Putamen (tissue), 1 donor: ENCODE data around the gene STK39.

Experiments
- DNase-seq: peaks from one replicate; pipeline ENCODE4 v3.0.0-alpha.2; 2016; ENCODE audit warnings: low spot score

STK39 gene

DNA sequence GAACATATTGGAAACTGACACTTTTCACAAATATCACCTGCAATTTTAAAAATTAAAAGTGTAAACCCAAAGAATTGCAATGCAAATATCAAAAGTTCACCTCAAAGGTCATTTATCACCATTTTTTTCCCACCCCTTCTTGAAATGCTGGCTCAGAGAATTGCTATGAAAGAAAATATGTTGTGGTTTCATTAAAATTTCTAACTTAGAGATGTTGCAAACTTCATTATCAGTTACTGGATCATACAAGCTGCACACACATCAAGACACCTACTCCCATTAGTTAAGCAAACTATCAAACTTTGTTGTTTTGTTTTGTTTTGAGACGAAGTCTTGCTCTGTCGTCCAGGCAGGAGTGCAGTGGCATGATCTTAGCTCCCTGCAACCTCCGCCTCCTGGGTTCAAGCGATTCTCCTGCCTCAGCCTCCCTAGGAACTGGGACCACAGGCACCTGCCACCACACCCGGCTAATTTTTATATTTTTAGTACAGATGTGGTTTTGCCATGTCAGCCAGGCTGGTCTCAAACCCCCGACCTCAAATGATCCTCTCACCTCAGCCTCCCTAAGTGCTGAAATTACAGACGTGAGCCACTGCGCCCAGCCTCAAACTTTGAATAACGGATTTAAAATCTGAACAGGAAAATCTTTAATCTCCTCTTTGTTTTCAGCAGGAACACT, 37.0 kb downstream of the STK39 start:
- no peak for DNase-seq

DNA sequence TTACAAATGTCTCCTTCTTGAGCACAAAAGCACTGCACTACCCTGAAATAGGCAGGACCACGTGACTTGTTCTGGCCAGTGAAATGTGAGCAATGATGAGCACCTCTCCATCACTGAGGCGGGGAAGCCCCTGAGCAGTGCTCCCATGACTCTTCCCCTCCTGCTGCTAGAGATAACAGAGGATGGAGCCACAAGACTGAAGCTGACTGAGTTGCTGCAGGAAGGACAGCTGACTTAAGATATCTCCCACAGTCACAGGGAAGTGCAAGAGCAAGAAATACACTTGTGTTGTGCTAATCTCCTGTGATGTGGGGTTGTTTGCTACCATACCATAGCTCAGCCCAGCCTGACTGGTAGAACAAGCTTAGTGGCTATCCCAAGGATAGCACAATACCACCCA, 38.7 kb downstream of the STK39 start:
- DNase-seq = no peak

DNA sequence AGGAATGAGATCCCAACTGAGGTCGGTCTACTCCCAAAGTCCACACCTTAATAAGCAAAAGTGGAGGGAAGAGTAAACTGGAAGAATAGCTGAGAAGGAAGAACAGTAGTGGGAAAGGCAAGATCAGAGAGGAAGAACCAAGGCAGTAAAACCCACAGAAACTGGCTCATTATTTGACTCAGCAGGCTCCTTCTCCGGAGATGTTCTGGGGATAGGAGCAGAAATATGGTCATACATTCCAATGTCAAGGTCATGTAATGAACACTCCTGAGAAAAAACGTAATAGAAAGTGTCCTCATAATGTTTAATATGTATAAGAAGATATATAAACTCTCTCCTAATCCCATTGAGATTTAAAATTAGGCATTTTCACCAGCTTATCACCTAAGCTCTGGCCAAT, 39.5 kb downstream of the STK39 start:
- no peak for DNase-seq

DNA sequence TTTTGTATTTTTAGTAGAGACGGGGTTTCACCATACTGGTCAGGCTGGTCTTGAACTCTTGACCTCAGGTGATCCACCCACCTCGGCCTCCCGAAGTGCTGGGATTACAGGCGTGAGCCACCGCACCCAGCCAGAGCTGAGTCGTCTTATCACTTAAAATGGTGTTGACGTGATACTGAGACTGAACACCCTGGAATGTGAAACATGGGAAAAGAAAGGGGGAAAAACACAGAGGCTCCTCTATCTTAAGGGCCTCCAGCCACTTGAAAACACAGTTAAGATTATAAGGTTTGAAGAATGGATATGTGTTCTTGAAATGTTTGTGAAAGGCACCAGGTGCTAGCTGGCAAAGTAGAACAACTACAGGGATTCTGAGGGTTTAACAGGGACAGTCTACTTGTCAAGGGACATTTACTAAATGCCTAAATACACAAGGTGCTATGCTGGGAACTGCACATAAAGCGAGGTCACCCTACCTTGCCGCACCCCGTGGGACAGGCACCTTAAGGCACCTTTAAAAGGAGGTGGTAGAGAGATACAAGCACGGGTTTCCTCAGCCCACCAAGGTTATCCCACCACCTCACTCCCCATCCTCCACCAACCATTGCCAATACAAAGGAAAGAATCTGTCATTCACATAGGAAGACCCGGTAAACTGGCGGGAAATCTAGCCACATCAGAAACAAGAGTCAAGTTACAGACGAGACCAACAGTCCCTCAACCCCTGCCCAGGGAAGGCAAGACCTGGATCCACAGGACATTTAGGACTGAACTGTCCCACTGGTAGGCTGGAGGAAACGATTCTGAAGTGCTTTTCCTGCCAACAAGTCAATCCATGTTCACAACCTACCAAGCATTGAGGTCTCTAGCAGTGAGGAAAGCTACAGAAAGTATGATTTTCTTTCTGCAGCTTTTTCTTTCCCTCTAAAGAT, 43.4 kb downstream of the STK39 start:
- no peak for DNase-seq

DNA sequence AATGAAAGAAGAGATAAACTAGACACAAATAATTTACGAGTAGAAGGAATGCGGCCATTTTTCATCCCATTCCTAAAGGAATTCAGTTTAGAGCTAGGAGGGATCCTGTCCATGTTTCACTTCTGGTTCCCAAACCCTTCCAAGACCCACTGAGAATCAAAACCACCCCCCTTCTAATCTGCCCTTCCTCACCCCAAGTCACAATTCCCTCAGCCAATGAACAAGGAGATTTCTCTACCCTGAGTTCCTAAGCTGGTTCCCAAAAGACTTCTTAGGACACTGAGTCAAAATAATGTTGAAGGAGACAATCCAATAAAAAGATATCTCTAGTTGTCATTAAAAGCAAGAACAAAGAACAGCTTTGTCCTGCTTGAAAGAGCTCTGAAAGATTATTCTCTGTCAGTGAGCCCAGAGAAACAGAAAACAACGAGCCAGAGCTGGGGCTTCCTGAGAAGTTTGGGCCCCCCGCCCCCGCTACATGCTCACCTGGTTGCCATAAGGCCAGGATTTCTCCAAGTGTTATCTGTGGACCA, 45.7 kb downstream of the STK39 start:
- DNase-seq = no peak

DNA sequence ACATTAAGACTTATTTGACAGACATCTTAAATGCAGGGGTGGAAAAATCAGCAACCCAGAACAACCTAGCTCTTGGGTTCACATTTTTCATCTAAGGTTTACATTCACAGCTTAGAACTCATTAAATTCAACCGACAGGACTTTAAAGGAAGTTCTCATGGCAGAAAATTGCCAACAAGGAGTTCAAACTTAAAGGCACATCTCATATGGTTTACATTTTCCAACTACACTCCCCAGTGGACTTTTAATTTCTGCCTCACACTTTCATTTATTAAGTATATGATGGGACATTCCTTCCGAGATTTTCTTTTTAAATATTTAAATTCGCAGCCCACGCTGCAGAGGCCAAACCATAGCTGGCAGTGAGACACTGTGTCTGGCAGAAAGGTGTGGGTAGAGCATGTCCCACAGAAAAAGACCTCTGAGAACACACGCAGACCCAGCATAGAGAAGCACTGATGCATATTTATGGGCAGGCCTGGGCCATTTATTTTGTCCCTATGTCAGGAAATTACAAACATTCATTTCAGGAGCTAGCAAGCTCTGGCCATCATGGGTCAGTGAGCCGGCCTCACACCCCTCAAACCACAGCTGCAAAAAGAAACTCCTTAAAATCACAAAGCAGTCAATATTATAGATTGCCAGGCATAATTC, 46.3 kb downstream of the STK39 start:
- no peak for DNase-seq

DNA sequence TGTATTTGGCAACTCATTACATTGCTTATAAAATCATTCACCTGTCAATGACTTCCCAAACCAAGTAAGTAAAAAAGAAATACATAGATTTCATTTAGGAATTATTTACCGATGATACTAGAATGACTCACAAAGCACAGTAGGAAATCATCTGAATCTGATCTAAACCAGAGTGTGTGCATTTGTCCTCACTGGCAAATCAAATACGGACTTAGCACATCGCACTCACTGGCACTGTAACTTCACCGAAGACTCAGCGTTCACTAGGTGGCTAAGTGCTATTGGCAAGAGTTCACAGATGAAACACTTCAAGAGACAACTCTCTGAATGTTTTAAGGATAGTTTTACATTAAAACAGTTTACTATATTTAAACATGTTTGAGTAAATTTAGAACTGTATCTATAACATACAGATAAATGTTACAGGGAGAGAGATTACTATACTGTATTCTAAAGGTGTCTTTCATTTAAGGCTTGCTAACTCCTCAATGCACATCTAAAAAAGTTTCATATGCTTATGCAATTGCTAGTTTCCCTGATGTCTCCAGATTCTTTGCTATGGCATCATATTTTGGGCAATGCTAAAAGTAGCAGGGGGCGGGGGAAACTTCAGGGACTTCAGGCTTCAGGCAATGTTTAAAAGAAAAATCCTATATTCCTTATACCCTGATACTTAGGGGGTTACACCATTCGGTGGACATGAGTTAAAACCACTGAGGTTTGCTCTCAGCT, 48.8 kb downstream of the STK39 start:
- DNase-seq = no peak

DNA sequence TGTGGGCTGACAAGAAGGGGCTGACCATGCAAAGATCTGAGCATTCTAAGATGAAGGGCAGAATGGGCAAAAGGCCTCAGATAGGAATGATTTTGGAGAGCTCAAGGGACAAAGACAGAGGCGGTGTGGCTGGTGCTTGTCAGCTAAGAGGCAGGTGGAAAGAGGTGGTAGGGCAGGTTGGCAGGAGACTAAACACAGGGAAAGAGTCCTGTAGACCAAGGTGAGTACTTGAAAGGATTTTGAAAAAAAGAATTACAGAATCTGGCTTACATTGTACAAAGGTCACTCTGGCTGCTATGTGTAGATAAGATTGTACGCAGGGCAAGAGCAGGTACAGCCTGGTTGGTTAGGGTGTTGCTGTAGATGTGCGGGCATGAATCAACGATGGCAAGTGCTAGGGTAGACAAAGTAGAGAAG, 50.6 kb downstream of the STK39 start:
- DNase-seq = no peak

DNA sequence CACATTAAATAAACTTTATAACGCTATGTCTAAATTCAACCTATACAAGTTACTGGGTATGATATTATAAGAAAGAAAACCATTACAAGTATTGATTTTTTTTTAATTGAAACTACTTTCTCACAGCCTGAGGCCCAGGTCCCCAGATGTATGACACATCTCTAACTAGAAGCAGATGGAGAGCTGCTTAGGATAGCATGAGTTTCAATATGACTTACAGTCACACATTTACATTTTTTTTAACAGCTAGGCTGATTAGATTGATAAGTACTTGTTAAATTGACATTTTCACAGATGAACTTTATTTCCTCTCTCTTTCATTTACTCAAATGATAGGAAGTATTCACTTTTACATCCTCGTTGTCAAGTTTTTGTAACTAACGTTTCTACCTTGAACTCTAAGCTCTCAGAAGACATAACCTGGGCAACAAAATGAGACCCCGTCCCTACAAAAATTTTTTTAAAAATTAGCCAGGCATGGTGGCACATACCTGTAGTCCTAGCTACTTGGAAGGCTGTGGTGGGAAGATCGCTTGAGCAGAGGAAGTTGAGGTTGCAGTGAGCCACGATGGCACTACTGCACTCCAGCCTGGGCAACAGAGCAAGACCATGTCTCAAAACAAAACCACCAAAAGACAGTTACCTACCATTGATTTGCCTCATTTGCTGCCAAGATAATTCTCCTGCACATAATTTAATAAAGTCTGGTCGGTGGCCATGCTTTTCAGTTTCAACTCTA, 52.4 kb downstream of the STK39 start:
- DNase-seq = no peak

DNA sequence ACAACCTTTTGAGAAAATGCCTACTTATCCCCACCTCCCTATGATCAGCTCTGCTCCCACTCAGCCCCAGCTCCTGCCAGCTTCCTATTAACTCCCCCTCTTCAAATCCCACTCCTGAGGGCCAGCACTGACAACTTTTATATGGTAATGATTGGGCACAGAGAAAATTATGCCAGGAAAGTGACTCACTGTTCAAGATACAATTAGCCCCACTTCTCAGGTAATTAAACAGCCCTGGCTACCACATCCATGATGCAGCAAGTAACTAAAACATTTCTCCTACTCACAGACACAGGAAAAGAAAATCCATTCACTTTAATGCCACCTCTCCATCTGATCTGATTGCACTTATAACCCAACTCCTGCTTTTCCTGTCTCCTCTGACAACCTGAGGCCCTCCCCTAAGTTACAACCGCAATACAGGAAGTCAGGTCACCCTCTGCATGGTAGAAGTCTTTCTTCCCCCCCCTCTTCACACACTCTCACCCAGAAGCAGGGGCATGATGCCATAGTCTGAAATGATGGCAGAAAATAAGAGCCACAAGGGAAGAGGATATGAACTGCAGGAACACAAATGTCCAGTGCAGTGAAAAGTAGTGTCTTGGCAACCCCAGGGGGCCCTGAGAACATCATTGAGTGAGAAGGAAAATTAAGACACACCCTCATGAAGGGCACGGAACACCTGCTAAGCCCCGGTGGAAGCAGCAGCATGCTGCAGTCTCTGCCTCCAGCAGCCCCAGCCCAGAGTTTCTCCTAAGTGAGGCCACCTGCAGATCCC, 54.4 kb downstream of the STK39 start:
- DNase-seq = no peak

DNA sequence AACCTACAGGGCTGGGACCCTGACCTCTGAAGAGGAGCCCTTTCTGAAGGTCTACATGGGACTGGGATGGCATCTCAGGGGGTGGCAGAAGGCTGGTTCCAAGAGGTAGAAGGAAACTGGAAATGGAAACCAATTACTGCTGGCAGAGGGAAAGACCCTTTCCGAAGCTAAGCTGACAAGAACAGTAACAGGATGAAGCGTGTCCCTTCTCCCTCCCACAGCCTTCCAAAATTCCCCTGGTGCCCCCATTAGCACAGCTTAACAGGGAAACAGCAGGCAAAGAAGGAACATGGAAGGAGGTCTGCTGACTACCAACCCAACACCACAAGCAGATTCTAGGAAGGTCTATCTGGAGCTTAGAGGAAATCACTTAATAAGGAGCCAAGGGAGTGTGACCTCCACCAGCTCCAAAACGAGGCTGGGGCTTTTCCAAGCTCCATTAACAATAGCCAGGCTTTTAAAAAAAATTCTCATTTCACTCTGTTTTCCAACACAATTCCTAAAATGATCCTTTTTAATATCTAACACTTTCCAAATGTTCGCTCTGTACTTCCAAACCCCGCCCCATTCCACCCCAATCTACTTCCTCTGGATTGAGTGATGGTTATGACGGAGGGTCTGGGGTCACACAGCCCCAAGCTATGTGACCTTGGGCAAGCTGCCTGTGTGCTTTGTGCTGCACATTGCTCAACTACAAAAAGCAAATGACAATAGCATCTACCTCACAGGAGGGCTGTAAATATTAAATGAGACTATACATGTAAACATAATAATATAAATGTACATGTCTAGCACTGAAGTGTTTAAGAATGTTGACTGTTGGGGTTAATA, 55.2 kb downstream of the STK39 start:
- DNase-seq = no peak

DNA sequence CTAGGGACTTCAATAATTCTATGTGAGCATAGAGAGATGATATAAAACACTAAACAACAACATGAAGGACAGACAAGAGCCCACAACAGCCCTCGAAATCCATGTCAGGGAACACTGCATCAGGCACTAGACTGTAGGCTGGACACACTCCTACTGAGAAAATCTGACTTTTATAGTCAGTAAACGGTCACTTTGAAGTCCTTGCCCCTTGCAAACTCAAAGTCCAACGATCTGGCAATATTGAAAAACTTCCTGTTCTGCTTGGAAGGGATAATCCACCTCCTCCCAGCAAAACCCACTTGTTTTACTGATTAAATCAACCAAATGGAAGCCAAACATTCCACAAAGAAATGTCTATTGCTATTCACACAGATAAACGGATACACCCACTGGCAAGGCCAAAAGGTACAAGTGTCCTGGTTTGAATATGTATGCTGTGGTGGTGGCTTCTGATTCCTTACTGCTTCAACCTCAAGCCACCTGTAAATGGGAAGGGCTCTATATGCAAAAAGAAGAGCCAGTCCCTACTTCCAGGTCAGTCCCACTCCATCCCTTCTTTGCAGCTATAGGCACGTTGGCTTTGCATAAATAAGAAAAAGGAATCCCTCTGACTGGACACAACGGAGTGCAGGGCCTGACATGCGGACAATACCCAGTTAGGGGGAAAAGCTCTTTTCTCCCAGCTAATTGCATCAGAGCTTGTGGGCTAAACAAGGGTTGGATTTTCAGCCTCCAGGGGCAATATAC, 56.6 kb downstream of the STK39 start:
- no peak for DNase-seq

DNA sequence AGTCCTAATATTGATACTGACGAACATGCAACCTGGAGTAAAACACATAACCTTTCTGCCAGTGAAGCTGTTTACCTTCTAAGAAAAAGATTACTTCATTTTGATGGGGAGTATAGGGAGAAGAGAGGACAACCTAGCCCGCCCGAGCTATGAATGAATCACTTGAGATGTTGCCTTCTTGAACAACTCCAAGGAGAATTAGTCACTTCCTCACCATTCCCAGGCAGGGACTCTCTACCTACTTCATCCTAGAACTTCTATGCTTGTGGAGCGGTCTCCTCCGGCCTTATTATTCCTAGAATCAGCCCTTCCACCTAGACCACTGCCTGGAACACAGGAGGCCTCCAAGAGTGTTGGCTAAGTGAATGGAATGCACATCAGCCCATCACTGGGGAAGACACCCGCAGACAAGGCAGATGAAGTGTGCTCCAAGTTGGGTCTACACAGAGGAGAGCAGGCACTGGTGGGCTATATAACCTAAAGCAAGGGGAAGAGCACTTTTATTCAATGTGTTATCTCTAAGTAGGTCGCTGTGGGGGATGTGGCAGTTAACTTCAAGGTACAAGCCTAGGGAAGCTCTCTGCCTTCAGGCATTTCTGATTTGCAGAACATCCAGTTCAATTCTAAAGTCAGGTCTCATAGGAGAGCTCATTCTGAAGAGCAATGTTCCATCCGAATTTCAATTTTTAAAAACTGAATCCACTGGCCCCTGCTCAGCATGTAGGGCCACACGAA, 57.4 kb downstream of the STK39 start:
- DNase-seq = no peak

DNA sequence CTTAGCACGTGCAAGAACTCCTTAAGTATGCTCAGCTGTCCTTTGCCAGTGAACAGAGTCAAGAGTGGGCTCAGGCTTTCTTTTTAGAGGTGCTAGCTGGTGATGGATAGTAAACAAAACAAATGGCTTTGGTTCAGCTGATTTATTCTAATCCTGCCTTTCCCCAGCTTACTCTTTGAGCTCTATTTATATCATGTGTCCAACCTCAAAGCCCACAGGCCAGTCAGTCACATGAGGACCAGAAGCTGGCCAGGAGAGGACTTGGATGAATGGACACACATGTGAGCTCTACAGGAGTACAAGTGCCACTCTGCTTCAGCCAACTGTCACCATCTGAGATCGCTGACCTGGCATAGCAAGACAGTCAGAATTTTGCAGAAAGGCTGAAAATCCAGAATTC, 59.4 kb downstream of the STK39 start:
- no peak for DNase-seq

DNA sequence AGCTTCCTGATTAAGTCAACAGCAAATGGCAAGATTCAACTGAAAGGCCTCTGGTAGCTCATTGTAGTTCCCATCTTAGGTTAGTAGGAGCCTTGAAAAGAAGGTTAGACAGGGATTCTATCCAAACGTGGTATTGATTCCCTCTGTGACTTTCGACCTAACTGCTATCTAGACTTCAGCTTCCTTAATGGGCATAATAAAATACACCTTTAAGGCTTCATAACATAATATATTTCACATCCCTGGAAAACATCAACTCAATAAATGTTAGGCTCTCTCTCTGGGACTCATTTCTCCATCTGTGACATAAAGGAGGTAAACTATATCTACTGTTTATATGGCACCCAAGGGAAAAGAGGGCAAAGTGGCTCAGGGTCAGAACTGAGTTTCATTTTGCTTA, 60.9 kb downstream of the STK39 start:
- no peak for DNase-seq

DNA sequence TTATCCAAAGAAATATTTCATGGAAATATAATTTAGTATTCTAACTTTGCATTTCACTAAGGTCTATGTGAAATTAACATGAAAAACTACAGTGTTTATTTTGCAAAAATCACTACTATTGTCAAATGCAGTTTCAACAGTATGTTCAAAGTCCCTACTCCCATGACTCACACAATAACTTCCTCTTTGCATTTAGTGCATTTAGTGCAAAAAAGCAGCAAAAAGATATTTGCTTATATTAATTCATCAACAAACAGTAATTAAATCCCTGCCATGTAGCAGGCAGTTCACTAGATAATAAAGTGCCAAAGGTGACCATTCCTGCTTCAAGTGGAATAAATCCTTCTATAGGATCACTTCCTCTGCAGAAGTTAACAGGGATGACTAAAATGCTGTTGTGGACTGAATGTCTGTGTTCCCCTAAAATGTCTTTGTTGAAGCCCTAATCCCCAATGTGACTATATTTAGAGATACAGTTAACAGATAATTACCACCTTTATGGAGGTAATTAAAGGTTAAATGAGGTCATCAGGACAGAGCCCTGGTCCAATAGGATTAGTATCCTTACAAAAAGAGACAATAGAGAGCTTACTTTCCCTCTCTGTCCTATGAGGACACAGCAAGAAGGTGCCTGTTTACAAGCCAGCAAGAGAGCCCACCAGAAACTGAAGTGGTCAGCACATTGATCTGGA, 61.7 kb downstream of the STK39 start:
- DNase-seq = no peak

DNA sequence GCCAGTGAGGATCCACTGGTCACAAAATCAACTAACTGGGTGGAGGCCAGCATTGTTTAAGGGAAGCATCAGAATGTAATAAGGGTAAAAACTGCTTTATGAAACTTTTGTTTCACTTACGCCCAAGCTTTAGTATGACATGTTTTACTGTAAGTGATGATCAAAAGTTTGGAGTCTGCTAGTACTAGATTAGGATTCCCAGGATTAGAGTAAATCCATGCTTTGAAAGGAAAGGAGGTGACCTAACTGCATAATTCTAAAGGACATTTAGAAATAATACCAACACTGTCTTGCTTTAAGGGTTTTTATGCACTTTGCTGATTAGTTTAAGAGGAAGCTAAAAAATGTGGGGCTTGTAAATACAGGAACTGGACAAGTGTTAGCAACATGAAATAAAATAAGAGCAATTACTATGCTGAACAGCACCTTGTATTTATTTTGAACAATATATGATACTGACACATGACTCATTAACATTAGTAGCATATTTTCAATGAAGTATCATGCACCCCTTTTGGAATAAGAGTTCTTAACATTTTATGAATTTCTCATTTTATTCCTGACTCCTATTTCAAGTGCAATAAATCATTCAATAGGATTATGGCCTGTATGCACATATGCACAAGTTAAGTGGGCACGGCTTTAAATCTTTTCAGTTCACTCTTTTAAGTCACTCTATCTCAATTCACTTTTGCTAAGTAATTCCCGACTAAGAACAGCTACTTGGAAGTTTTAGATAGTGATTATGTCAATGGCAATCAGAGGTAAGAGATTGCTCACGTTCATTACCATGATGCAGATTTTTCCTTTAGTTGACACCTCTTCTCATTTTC, 62.5 kb downstream of the STK39 start:
- no peak for DNase-seq
